SKM-1 treated with dmso at 0.1 percent for 144 hours (cell line): ENCODE results near the gene FUS.

Experiments used
- DNase-seq: peaks from one replicate; lab custom pipeline; 2025; ENCODE audit not compliant: unreplicated experiment; lab: John Stamatoyannopoulos, UW

FUS gene

GRCh38 chr16:31225193-31225592, 45.3 kb downstream of the FUS start:
- DNase-seq = no peak

GRCh38 chr16:31228206-31228605, 48.3 kb downstream of the FUS start:
- no peak for DNase-seq

GRCh38 chr16:31229501-31229900, 49.6 kb downstream of the FUS start:
- no peak for DNase-seq

GRCh38 chr16:31238041-31238440, 58.1 kb downstream of the FUS start:
- no peak for DNase-seq
